Breast epithelium (tissue), 4 donors: ENCODE data around the gene TXLNB. TPM values are rescaled to one million over a fixed set of nuclear protein-coding genes. Genes with fewer than 3 reads are reported as not detected.

Experiments
- DNase-seq, 2 donors: peaks; one replicate each; pipeline ENCODE4 v3.0.0-alpha.2; 2019; ENCODE audit warnings: low spot score in 2 of 2
- H3K27ac ChIP-seq, 2 donors: fragments of 200-600 bp; sonication (generic) in 1 of 2; one replicate each; pipeline ENCODE4 v1.5.1; 2016 to 2019; ENCODE audit warnings: mild to moderate bottlenecking in 1 of 2
- H3K27me3 ChIP-seq, 2 donors: fragments of 200-600 bp; sonication (generic) in 1 of 2; one replicate each; pipeline versions ENCODE4 v1.5.1 to v1.6.0; 2017 to 2019; ENCODE audit warnings: control low read depth in 1 of 2, mild to moderate bottlenecking in 1 of 2
- H3K36me3 ChIP-seq: fragments of 200-600 bp; one replicate; pipeline ENCODE4 v1.5.1; 2019
- H3K4me1 ChIP-seq, 2 donors: fragments of 200-600 bp; sonication (generic); one replicate each; pipeline ENCODE4 v1.5.1; 2016 to 2019; ENCODE audit warnings: control low read depth in 1 of 2
- H3K4me3 ChIP-seq, 3 donors: fragments of 200-600 bp; sonication (generic); 1 replicate in 2 of 3; 2 replicates in 1 of 3; pipeline ENCODE4 v1.5.1; 2016 to 2019; ENCODE audit warnings: mild to moderate bottlenecking in 3 of 3, moderate library complexity in 2 of 3
- H3K9me3 ChIP-seq, 2 donors: fragments of 200-600 bp; sonication (generic) in 1 of 2; one replicate each; pipeline ENCODE4 v1.5.1; 2016 to 2019; ENCODE audit warnings: control low read depth in 1 of 2
- POLR2A ChIP-seq: fragments of 450-650 bp; IDR thresholded peaks from one replicate; pipeline ENCODE4 v1.6.1; 2016; ENCODE audit warnings: antibody characterized with exemption, mild to moderate bottlenecking, moderate library complexity
- POLR2AphosphoS5 ChIP-seq, 3 donors: sonication (generic); formaldehyde crosslinking; IDR thresholded peaks; one replicate each; pipeline ENCODE4 v1.6.1; 2017; ENCODE audit warnings: antibody characterized with exemption in 3 of 3
- intact Hi-C: fragments of 100-400 bp; cut with DNase I; formaldehyde crosslinking; loops from one replicate; pipeline ENCODE4 v1.15.1; 2023; ENCODE audit warnings: low total_unique reads
- total RNA-seq, 3 donors: library from RNA; depleted of rRNA; stranded (reverse); fragments of >200 nt; gene quantifications; one replicate each; pipeline ENCODE4 v1.1.0, GENCODE V29; 2016
- TF ChIP-seq, protein P1 (sequence below), 3 donors: fragments of 450-650 bp; IDR thresholded peaks; one replicate each; pipeline ENCODE4 v1.5.1; 2016 to 2017; ENCODE audit warnings: antibody characterized with exemption in 3 of 3, mild to moderate bottlenecking in 3 of 3, moderate library complexity in 3 of 3

Gene TXLNB
- total RNA-seq, 3 donors from 2014 or later: 0.96 to 2.9 (median 2.5) TPM

- Histone ChIP-seq H3K36me3 (no peaks in the 10 kb centered on the region), H3K27ac (peak overlapping the region; percentile 66 to 87), H3K27me3 (no peaks in the 10 kb centered on the region), H3K9me3 (no peaks in the 10 kb centered on the region), H3K4me1 (no peaks in the 10 kb centered on the region), H3K4me3 (peak overlapping the region in 2 of 3 donors; percentile 39 to 58)
- peak; percentile 55 to 73 for DNase-seq
- intact Hi-C loops: loop anchor here (2.0 kb wide), 1 partner anchor 21 kb away; no protein-coding TSS in a partner anchor
- TF ChIP-seq, protein P1, sequence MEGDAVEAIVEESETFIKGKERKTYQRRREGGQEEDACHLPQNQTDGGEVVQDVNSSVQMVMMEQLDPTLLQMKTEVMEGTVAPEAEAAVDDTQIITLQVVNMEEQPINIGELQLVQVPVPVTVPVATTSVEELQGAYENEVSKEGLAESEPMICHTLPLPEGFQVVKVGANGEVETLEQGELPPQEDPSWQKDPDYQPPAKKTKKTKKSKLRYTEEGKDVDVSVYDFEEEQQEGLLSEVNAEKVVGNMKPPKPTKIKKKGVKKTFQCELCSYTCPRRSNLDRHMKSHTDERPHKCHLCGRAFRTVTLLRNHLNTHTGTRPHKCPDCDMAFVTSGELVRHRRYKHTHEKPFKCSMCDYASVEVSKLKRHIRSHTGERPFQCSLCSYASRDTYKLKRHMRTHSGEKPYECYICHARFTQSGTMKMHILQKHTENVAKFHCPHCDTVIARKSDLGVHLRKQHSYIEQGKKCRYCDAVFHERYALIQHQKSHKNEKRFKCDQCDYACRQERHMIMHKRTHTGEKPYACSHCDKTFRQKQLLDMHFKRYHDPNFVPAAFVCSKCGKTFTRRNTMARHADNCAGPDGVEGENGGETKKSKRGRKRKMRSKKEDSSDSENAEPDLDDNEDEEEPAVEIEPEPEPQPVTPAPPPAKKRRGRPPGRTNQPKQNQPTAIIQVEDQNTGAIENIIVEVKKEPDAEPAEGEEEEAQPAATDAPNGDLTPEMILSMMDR (IDR thresholded peaks at IDR 0.05): no peak
- TF ChIP-seq POLR2AphosphoS5 (IDR thresholded peaks at IDR 0.05): peak in 1 of 3 donors; percentile 28
Observed at GRCh38 chr6:139323511-139324300, 31.9 kb upstream of the TXLNB start.

DNA sequence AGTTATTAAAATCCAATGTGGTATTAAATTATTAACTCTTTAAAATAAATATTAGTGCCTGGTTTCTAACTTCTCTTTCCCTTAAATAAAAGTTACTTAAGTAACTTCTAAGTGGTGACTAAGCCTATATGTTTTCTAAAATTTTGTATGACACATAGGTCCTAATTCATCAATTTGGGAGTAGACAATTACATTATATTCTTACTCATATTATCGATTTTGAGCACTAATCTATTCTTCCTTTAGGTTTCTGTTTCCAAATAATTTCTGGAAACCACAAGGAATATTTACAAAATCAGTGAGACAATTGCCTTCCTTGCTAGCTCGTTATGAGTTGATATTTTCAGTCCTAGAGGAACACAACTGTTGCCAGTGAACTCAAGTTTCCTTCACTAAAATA is 28.3 kb upstream of the TXLNB start:
- Histone ChIP-seq H3K27me3 (no peaks in the 10 kb centered on the region), H3K27ac (no peak overlapping the region), H3K9me3 (peaks cover 0 to 3% of the 10 kb centered on the region in 2 donors), H3K36me3 (no peaks in the 10 kb centered on the region), H3K4me3 (no peak overlapping the region), H3K4me1 (no peaks in the 10 kb centered on the region)
- no peak for DNase-seq
- TF ChIP-seq POLR2AphosphoS5 (IDR thresholded peaks at IDR 0.05) (no peak), POLR2A (no peak)
- TF ChIP-seq, protein P1 (IDR thresholded peaks at IDR 0.05): no peak
- intact Hi-C loops: no loop called here

- no peak overlapping the region for H3K4me3 ChIP-seq
- no peak overlapping the region for H3K27ac ChIP-seq
- TF ChIP-seq POLR2AphosphoS5 (IDR thresholded peaks at IDR 0.05) (no peak), POLR2A (no peak)
- TF ChIP-seq, protein P1 (IDR thresholded peaks at IDR 0.05): no peak
- H3K4me1 ChIP-seq: no peaks in the 10 kb centered on the region
- no peaks in the 10 kb centered on the region for H3K27me3 ChIP-seq
- H3K9me3 ChIP-seq: peaks cover 0 to 3% of the 10 kb centered on the region in 2 donors
- intact Hi-C loops: no loop called here
- no peaks in the 10 kb centered on the region for H3K36me3 ChIP-seq
- no peak for DNase-seq
Observed at GRCh38 chr6:139316622-139317317, 25.0 kb upstream of the TXLNB start.

DNA sequence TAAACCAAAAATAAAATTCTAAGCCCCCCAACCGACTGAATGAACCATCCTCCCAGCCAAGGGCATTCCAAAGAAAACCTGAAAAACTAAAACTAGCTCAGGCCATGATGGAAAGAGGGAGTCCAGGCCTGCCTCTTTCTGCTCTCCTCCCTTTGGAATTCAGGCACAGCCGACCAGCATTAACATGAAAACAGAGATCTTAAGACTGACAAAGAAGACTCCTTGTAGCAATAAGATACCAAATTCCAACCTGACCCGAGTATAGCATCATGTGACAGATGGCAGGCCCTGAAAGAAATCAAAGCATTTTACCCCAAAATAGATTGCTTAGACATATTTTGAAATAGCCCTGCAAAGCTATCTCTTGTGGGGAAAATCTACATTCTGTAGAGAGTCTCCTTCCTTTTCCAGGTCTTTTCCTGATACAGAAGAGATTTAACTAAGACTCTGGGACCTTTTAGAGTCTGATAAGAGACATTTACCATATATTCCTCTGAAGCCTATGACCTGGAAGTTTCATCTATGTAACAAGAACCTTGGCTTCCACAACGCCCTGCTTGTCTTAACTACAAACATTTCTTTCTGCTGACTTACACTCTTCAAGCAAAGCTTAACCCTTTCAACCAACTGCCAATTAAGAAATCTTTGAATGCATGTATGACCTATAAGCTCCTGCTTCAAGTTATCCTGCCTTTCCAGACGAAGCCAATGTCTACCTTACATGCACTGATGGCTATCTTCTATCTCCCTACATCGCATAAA is 22.2 kb upstream of the TXLNB start:
- intact Hi-C loops: no loop called here
- TF ChIP-seq POLR2A (no peak), POLR2AphosphoS5 (IDR thresholded peaks at IDR 0.05) (no peak)
- TF ChIP-seq, protein P1 (IDR thresholded peaks at IDR 0.05): no peak
- Histone ChIP-seq H3K27me3 (no peaks in the 10 kb centered on the region), H3K27ac (no peak overlapping the region), H3K9me3 (peaks cover 0 to 3% of the 10 kb centered on the region in 2 donors), H3K36me3 (no peaks in the 10 kb centered on the region), H3K4me1 (no peaks in the 10 kb centered on the region), H3K4me3 (no peak overlapping the region)
- DNase-seq: no peak
